Measurements from ENCODE around the gene DNAJC6.
"Not testable (repeated sequence)": the region's sequence is repeated elsewhere in the genome, so short reads cannot be mapped to it uniquely, and the experiment has no call there.

DNAJC6 gene

DNA sequence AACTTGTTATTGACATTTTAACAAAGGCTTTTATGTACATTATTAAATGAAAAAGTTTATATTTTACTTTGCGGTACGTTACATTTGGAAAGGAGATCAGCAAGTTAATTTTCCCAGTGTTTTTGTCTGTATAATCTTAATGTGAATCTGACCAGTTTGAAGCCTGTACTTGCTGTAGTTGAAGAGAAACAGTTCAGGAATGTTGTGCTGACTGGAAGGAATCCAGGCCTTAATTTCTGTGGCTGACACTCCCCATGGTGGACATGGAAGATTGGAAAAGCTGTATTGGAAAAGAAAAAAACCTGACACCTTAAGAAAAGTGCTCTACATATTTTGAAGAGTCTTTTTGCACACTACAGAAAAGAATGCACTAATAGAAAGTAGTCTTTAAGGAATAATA, 126.6 kb downstream of the DNAJC6 start:
- no peak for DNase-seq

DNA sequence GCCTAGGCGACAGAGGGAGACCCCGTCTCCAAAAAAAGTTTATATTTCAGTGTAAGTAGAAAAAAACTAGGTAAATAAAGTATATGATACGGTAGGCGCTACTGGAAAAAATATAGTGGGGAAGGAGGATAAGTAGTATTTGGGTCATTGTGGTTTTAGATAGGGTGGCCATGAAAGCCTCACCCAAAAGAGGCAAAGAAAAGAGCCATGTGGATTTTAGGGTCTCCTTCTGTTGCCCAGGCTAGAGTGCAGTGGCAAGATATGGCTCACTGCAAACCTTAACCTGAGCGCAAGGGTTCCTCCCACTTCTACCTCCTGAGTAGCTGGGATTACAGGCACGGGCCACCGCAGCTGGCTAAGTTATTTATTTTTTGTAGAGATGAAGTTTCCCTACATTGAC, 128.3 kb downstream of the DNAJC6 start:
- DNase-seq = no peak

DNA sequence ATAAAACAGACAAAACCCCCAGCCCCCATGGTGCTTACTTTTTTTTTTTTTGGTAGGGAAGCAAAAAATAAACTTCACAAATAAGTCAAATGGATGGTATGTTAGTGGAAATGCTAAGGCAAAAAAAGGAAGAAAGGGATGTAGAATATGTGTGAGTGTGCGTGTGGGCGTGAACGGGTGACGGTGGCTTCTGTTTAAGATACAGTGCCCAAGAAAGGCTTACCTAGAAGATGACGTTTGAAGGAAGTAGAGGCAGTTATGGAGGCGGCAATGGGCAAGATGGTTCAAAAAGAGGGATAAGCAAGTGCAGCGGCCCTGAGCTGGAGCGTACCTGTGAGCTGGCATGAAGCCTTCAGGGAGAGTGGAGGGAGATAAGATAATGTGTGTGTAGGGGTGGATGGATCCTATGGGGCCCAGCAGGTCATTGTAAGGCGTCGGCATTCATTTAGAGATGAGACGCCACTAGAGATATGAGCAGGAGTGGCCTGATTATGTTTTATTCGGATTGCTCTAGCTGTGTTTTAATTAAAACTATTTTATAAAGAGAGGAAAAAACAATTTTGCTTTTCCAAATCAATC, 131.1 kb downstream of the DNAJC6 start:
- DNase-seq = no peak

DNA sequence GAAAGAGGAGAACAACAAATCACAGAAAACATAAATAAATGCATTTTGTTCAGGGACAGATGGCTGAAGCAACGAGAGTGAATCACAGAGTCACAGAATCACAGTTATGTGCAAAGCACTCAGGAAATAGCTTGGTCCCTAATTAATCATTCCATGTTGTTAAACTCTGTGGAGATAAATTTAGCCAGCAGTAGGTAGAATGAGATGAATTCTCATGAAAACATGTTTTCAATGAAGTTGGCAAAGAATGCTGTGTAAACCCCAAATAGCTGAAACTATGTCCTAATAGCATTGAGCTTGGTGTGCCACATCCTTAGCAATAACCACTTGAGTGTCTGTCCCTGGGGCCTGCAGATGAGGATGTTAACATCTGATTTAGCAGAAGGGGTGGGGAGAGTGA, 131.6 kb downstream of the DNAJC6 start:
- no peak for DNase-seq

DNA sequence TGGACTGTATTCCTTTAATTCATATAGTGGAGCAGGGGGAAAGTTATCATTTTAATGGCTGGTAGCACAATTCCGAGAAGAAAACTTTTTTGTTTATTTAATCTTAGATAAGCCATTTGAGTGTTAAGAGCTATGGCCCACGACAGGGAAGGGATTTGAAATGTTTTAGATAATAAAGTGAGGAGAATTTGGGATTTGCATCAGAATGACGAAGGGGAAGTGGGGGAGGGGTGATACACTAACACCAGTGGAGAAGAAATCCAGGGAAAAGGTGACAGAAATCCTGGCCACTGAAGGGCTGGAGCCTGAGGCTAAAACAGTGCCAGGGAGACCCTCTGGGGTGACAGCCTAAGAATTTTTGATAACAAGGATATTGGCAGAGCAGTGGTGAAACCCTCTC, 132.1 kb downstream of the DNAJC6 start:
- DNase-seq = no peak

DNA sequence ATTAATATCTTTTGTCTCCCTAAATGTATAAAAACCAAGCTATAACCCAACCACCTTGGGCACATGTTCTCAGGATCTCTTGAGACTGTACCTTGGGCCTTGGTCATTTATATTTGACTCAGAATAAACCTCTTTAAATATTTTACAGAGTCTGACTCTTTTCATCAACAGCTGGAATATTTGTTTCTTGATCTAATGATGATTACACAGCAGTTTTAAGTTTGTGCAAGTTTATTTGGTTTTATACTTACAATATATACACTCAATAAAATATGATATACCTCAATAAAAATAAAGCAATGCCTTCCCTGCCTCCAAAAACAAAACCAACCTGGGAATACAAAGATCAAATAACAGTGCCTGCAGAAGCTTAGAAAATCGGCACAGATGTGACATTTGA, 133.1 kb downstream of the DNAJC6 start:
- DNase-seq = no peak

DNA sequence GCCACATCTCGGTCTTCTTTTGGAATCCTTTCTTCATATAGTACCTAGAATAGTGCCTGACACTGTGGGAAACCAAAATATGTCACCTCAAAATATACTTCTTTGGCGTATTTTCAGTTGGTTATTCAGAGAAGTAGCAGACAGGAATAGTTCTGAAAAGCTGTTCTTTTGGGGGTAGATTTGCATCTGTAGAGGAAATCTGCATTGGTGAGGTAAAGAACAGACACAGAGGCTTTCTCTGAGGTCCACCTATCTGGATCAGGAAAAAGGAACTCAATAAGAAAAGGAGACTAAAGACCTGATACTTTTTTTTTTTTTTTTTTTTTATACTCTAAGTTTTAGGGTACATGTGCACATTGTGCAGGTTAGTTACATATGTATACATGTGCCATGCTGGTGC, 134.3 kb downstream of the DNAJC6 start:
- no peak for DNase-seq

DNA sequence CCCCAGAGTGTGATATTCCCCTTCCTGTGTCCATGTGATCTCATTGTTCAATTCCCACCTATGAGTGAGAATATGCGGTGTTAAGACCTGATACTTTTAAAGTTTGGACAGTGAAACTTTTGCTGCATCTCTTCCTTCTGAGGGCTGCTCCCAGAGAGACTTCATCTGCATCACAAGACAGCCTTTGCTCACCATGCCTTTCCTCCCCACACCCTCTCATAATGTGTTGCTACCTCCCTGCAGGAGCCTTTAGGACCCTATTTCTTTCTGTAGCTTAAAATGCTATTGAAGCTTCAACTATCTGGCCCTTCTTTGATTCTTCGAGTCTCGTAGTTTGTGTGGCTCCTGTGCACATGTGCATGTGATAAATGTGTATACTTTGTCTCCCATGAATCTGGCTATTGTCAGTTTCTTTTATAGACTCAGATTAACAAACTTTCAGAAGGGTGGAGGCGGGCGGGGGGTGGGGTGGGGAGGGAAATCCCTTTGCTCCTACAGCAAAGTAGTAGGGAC, 134.8 kb downstream of the DNAJC6 start:
- DNase-seq = no peak

DNA sequence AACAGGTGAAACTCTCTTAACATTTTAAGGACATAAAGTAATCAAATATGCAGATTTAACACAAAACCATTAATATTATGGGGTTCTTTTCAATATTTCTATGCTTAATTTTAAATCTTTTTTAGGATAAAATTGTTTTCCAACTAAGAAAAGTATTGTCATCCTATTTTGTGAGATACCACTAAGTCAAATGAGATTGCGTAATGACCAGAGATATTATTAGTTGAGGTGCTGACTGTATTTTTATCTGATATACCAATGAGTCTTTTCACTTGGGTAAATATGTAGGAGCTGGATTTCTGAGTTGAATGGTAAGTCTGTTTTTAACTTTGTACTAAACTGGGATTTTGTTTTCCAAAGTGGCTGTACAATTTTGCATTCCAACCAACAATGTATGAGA, 136.5 kb downstream of the DNAJC6 start:
- DNase-seq = no peak

DNA sequence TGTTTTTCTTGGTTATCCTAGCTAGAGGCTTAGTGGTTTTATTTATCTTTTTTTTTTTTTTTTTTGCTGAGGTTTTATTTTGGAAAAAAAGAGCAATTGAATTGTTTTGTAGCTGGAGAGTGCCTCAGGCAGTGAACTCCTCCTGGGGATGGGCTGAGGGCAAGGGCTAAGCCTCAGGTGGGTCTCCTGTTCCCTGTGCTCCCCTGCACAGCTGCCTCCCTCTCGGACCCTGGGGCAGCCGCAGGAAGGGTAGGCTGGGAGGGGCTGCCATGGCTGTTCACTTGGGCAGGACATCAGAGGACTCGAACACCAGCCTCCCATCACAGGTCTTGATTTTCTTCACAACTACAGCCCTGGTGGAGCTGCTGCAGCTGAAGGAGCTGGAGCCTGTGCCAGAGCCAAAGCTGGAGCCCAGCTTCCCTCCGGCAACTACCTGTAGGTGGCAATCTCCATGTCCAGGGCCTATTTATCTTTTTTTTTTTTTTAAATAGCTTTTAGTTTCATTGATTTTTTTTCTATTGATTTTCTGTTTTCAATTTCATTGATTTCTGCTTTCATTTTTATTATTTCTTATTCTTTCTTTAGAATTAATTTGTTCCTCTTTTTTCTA, 140.0 kb downstream of the DNAJC6 start:
- no peak for DNase-seq

DNA sequence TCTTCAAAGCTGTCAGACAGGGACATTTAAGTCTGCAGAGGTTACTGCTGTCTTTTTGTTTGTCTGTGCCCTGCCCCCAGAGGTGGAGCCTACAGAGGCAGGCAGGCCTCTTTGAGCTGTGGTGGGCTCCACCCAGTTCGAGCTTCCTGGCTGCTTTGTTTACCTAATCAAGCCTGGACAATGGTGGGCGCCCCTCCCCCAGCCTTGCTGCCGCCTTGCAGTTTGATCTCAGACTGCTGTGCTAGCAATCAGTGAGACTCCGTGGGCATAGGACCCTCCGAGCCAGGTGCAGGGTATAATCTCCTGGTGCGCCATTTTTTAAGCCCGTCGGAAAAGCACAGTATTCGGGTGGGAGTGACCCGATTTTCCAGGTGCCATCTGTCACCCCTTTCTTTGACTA, 146.3 kb downstream of the DNAJC6 start:
- not testable (repeated sequence) for DNase-seq

DNA sequence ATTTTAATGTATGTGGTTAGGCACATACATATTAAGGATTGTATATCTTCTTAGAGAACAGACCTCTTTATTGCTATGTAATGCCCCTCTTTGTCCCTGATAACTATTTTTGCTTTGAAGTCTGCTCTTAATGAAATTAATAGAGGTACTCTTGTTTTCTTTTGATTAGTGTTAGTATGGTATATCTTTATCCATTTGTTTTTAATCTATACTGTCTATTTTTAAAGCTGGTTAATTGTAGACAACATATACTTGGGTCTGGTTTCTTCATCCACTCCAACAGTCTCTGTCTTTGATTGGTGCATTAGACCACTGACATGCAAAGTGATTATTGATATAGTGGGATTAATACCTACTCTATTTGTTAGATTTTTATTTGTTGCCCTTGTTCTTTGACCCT, 147.1 kb downstream of the DNAJC6 start:
- DNase-seq = no peak

DNA sequence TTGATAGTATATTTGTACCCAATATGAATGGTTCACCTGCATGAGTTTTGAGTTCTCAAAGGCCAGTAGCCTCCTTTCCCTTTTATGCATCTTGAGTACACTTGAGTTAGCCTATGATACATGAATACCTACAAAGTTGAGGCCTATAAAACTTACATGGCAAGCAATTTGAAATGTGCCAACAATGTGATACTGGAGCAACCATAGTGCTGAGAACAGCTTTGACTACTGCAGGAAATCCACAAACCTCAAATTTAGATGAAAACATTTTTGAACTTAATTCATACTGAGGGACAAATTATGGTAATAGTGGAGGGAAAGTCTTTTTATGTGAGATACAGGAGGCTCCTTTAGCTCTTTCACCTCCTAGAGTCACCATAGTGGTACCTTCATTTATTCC, 148.5 kb downstream of the DNAJC6 start:
- DNase-seq = no peak

DNA sequence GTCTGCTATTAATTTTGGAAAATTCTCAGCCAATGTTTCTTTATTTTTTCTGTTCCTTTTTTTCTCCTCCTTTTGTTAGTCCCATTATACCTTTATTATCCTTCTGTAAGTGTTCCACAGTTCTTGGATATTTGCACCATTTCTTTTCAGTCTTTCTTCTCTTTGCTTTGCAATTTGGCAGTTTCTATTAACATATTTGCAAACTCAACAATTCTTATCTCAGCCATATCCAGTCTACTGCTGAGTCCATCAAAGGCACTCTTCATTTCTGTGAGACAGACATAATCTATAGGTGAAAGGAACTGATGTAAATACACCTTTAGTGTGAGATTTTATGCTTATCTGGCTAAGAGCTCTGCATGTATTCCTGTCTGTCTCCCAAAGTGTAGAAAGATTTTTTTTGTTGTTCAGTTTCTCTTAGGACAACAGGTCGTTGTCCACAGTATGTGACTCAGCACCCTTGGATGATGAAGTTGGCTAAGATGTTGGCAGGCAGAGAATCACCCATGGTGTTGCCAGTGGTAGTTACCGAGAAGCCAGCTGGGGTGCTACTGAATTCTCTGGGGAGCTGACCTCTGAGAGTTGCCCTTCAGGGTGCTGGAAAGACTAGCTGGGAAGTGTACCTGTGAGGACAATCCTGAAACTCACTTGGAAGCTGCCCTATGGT, 149.5 kb downstream of the DNAJC6 start:
- no peak for DNase-seq

DNA sequence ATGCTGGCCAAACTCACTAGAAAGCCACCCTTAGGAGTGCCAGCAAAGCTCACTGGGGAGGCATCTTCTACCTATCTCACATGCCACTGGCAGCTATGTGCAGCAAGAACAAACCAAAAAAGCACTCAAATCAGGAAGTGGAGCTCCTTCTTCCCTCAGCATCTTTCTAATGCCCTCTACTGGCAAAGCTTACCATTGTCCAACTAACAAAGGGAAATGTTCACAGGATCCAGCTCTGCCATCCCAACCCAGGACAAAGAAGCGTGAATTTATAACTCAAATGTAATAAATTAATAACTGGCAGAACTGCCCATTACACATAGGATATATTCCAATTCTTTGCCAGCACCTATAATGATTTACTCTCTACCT, 150.0 kb downstream of the DNAJC6 start:
- DNase-seq = no peak

Data from left hindlimb (tissue), 1 donor.